Measurements from ENCODE around the gene JARID2.

- TF ChIP-seq POLR2A (IDR thresholded peaks at IDR 0.05) (no peak), CTCF (IDR thresholded peaks at IDR 0.05) (no peak)
These were observed 158.8 kb downstream of the JARID2 start for GRCh38 chr6:15404685-15404980.

All from heart left ventricle (tissue), 13 donors.